Measurements from ENCODE around the gene FREY1.

- TF ChIP-seq CTCF (IDR thresholded peaks at IDR 0.05) = no peak
- TF ChIP-seq POLR2A (IDR thresholded peaks at IDR 0.05) = no peak
Measured at GRCh38 chr11:45915446-45915845, 8.4 kb upstream of the FREY1 start.
